ENCODE results near the gene SGCB.

GRCh38 chr4:52059372-52059771 lies 21.3 kb upstream of the SGCB start:
- no peak for TF ChIP-seq CTCF (IDR thresholded peaks at IDR 0.05; ENCODE audit: low read depth, low read length, poor library complexity, severe bottlenecking)
- no peak for TF ChIP-seq EZH2phosphoT487 (IDR thresholded peaks at IDR 0.05; ENCODE audit: borderline replicate concordance, low read length)

Data from DOHH2 (cell line).